GM12801 (cell line): ENCODE measurements around the gene RPL35.

ENCODE experiments used
- CTCF ChIP-seq: IDR thresholded peaks from one replicate; pipeline ENCODE4 v1.5.1; 2011; ENCODE audit warnings: control low read depth; ENCODE audit not compliant: insufficient read length; ENCODE audit errors: extremely low read depth

RPL35 gene

GRCh38 chr9:124861342-124862229 is at the start of gene RPL35, which contains the start of gene ARPC5L:
RPL35 (minus strand) TSS chr9:124861957; CDS start chr9:124861912, 45 bp downstream.
ARPC5L (plus strand) TSS chr9:124862130; CDS start chr9:124869291, 7,161 bp downstream.
- TF ChIP-seq CTCF = no peak

DNA sequence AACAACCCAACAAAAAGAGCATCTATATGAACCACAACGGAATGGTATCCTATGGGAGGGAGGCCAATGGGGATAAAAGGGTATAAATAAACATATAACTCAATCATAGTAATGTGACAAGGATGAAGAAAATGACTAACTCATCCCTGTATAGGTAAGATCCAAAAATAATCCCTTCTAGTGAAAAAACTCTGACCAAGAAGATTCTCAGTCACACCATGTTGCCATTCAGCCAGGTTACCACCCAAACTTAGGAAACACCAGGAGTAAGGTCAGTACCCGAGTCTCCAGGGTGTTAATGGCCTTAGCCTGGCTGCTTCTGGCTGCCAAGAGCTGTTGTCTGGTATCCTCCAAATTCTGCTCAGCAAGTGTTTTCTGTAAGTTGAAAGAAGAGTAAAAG is 46.3 kb upstream of the RPL35 start:
- no peak for TF ChIP-seq CTCF

GRCh38 chr9:124906966-124907365 is 45.2 kb upstream of the RPL35 start:
- TF ChIP-seq CTCF = no peak

- TF ChIP-seq CTCF = no peak
Observed at GRCh38 chr9:124899845-124900244, 38.1 kb upstream of the RPL35 start.

DNA sequence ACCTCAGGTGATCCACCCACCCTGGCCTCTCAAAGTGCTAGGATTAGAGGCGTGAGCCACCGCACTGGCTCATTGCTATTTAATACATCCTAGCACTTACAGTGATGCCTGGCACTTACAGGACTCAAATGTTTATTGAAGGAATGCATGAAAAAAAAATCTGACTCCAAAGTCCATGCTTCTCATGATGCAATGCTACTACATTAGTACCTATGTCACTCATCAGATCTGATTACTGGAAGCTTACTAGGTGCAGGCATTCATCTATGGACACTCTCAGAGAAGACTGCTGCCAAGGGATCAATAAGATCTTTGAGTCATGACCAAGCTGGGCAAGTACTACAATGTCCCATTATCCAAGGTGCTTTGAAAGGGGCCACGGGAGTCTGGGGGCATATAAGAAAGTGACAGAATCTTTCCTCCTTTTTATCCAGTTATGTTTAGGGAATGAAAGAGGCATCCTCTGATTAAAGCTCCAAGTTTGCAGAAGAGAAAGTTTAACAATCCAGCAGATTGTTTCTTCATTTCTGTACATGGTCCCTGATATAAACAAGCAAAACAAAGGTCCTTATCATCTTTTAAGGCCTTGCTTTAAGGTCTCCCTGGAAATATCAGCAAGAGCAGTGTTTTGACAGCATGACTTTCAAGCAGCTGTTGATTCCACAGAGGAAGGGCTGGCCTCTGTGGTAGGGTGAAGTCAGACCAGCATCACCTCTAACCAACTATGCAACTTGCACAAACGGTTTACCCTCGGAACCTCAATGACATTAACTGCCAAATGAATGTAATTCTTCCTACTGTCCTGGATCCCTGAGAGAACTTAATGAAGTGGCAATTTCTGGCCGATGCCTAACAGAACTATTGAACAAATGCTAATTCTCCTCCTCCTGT is 36.1 kb upstream of the RPL35 start:
- TF ChIP-seq CTCF = no peak

- TF ChIP-seq CTCF = no peak
Observed at GRCh38 chr9:124894741-124895170, 33.0 kb upstream of the RPL35 start.

DNA sequence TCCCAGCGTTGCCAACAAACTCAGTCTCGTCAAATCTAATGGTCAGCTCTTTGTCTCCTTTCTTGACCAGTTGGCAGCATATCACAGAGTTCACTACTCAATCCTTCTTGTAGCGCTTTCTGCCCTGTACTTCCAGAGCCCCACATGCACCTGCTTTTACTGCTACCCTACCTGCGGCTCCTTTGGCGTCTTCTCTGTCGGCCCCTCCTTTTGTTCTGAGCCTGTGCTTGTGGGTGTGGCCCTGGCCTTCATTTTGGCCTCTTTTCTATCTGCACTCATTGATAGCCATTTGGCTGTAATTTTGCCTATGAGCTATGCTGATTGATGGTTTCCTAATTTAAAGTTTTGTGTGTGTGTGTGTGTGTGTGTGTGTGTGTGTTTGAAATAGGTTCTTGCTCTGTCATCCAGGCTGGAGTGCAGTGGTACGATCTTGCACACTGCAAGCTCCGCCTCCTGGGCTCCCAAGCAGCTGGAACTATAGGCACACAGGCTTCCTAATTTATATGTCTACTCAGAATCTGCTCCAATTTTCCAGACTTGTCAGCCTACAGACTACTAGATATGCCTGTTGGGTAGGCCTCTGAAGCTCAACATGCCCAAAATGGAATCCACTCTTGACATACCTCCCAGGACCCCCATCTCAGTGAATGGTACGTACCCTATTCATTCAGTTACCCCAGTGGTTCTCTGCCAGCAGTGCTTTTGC is 32.4 kb upstream of the RPL35 start:
- no peak for TF ChIP-seq CTCF
